ENCODE data around the gene ADNP. TPM values are rescaled to one million over a fixed set of nuclear protein-coding genes. Genes with fewer than 3 reads are reported as not detected.
"Not testable (repeated sequence)": the region's sequence is repeated elsewhere in the genome, so short reads cannot be mapped to it uniquely, and the experiment has no call there.

The ADNP gene
- 63.0 TPM for polyA plus RNA-seq (2013, experiment 1 of 2; ENCODE audit: insufficient read length)
- polyA plus RNA-seq (2013, experiment 2 of 2; ENCODE audit: insufficient read length) = 62.6 TPM

DNA sequence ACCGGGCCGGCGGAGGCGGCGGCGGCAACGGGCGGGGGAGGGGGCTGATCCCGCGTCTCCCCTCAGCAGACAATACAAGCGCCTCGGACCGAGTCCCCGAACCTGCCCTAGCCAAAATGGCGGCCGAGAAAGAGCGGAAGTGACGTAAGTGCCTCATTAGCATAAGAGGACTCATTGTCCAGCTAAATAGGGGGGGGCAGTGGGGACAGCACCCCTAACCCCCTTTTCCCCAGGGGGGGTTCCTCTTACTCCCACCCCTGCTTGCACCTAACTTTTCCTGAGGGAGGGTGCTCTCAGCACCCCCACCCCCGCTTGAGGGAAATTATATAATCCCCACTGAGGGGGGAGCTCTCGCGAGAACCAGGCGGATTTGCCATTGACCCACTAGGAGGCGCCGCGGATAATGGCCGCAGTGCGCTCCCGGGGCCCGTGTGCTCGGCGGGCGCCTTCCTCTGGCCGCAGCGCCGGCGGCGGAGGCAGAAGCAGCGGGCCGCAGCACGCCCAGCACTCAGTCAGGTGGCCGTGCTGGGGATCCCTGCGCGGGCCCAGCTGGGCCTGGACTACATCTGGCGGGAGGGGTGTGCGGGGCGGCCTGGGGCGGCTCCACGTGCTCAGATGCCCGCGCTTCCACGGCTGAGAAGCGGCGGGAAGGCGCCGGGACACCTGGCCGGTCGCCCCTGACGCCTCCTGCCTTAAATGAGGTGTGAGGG is at the start of gene ADNP:
Gene ADNP, minus strand, starts transcription at position 132 of the 710 bp plus-strand sequence. CDS start 27,441 bp downstream, outside the sequence.
- peak; percentile 94 for DNase-seq

DNA sequence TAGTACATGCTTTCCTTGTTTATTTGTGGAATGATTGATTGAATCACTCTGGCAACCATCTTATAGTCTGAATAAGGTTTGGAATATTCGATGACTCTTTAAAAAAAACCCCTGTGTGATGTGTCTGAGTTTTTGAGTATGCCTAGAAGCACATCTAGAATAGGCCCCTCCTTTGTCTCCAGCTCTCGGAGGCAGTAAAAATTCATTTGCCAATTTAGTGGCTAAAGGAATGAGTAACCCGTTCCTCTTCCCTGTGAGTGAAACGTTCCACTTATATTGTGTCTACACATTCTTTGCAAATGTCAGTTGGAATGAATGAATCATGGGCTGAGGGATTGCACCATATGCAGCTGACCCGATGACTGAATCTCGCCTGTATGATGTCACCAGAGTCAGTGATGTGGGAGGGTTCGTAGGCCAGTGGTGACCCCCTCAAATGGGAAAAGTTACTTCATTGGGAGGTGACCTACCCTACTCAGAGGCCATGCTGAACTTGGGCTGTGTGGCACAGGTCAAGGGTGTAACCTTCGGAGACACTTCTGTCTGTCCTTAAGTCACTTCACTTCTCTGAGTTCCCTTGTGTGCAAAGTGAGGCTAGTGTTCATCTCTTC is 48.9 kb upstream of the ADNP start:
- peak; percentile 99 for DNase-seq

DNA sequence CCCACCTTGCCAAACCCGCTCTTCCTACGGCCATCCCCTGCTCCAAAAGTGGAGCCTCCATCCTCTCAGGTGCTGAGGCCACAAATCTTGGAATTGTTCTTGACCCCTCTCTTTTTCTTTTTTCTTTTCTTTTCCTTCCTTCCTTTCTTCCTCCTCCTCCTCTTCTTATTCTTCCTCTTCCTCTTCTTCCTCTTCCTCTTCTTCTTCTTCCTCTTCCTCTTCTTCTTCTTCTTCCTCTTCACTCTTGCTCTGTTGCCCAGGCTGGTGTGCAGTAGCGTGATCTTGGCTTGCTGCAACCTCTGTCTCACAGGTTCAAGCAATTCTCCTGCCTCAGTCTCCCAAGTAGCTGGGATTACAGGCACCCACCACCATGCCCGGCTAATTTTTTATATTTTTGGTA is 47.3 kb upstream of the ADNP start:
- not testable (repeated sequence) for DNase-seq

DNA sequence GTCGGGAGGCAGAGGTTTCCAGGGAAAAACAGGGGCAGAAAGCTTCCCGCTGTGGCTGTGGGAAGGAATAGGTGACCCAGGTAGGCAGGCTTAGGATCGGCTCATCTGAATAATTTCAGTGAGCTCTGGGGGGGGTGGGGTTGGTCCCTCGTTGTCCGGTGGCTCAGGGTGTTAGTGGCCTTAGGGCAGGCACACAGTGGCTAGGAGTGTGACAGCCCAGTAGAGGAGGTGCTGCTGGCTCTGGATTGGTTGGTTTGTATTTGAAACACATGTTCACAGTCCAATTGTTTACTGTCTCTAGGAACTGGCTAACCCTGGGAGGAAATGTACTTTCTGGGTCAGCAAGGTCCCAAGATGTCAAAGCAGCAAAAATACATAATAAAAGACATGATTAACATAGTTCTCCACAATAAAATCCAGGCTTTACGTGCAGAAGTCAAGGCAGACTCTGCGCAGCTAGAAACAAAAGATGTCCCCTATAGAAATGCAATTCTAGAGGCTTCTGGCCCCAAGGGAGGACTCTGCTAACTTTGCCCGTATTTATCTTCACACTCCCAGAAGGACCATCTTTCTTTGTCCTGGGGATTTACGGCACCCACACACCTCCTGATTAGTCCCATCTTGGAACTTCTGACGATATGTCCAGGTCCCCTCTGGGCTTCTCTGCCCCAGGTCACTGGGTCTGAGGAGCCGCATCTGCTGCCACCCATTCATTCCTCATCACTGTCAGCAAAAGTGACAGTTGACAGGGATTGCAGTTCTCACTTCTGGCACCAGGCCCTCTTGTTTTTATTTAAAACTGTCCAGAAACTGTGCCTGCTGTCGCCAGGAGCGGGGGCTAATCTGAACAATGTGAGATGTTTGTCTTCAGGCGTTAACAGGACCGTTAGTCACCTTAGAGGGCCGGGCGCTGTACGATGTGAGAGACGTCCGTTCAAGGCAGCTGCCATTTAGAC is 46.1 kb upstream of the ADNP start:
- DNase-seq = no peak

DNA sequence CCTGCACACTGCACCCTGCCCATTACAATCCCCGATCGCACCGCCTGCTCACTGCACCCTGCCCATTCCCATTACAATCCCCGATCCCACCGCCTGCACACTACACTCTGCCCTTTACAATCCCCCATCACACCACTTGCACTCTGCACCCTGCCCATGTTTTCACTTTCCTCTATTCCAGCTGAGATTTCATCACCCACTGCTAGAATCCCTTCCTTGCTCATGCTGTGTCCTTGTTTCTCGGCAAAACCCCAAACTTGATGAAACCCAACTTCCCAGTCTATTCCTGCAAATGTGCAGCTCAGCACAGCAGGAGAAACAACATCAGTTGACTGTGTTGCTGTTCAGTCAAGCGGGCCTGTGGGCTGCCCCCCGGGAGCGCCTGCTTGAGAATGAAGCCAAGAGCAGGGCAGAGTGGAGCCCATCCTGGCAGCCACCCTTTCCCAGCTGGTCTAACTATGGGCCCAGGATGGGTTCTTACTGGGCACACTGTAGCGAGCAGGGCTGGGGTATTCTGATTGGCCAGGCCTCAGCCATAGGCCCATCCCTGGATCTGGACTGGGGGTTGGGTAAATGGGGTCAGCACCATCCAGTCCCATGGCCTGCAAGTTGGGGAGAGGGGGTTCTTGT is 44.6 kb upstream of the ADNP start:
- DNase-seq = no peak

DNA sequence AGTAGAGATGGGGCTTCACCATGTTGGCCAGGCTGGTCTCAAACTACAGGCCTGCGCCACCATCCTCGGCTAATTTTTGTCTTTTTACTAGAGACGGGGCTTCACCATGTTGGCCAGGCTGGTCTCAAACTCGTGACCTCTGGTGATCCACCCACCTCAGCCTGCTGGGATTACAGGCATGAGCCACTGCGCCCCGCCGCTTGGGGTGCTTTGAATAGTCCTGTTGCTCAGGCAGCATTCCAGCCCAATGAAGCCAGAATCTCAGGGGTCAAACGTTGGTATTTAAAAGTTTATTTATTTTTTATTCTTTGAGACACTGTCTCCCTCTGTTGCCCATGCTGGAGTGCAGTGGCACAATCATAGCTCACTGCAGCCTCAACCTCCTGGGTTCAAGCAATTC is 38.7 kb upstream of the ADNP start:
- no peak for DNase-seq

DNA sequence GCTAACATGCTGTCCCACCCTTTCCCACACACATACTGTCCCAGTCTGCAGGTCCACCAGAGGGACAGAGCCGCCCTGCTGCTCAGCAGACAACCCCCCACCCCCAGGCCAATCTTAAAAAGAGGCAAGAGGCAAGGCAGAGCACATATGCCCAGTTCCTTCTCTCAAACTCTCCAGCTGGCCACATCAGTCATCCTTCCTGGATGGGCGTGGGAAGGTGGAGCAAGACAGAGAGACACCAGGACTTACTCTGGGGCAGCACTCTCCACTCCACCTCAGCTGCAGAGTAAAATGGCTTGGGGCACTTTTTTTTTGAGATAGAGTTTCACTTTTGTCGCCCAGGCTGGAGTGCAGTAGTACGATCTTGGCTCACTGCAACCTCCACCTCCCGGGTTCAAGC is 38.2 kb upstream of the ADNP start:
- DNase-seq = no peak

DNA sequence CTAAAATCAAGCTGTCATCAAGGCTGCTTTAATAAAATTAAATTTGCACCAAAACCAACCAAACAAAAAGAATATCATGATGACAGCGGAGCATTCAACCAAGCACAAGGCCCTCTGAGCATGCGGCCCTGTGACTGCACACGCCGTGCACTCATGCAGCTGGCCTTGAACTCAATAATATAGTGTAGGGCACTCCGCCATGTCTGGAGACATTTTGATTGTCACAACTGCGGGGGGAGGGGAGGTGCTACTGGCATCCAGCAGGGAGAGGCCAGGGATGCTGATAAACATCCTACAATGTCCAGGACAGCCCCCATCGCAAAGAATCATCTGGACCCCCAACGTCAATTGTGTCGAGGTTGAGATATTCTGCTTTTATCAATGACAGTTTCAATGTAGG is 37.1 kb upstream of the ADNP start:
- no peak for DNase-seq

DNA sequence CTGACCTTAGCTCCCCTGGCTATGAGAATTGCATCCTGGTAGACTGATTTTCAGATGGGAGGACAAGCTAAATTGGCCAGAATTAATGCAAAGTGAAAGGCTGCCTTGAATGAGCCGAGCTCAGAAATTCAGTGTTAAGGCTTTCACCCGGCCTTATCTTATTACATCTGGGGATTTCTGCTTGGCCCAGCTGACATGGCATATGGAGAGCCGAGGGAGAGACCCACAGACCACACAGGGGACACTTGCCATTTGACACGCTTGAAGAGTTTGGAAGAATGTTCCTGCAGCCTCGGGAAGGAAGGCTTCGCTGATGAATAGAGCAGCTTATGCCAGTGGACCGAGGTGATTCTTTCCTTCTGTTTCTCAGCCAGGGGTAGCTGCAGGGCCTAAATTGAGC is 36.3 kb upstream of the ADNP start:
- DNase-seq = no peak

DNA sequence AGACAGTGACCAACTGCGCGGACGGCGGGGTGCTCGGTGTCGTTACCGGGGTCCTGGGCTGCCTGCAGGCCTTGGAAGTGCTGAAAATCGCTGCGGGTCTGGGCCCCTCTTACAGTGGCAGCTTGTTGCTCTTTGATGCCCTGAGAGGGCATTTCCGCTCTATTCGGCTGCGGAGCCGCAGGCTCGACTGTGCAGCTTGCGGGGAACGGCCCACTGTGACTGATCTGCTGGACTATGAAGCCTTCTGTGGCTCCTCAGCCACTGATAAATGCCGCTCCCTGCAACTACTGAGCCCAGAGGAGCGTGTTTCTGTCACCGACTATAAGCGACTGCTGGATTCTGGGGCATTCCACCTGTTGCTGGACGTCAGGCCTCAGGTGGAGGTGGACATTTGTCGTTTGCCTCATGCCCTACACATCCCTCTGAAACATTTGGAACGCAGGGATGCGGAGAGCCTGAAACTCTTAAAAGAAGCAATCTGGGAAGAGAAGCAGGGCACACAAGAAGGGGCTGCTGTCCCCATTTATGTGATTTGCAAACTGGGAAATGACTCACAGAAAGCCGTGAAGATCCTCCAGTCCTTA is 28.4 kb upstream of the ADNP start:
- no peak for DNase-seq

DNA sequence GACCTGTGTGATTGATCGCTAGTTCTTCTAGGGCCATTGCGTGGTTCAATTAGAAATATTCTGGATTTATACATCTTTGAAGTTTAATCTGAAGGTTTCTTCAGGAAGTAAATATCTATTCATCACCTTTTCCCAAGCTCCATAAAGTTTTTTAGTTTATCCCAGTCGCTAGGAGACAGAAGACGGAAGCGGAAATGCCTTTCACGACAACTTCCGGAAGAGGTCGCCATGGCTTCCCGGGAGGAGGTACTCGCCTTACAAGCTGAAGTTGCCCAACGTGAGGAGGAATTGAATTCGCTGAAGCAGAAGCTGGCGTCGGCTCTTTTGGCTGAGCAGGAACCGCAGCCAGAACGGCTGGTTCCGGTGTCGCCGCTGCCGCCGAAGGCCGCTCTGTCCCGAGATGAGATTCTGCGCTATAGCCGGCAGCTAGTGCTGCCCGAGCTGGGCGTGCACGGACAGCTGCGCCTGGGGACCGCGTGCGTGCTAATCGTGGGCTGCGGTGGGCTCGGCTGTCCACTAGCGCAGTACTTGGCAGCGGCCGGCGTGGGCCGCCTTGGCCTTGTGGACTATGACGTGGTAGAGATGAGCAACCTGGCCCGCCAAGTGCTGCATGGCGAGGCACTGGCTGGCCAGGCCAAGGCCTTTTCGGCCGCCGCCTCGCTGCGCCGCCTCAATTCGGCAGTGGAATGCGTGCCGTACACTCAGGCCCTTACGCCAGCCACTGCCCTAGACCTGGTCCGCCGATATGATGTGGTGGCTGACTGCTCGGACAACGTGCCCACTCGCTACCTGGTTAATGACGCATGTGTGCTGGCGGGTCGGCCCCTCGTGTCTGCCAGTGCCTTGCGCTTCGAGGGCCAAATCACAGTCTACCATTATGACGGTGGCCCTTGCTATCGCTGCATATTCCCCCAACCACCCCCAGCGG is 27.6 kb upstream of the ADNP start, which contains the start of gene MOCS3:
Gene MOCS3, plus strand, starts transcription at position 204 of the 928 bp plus-strand sequence. Its CDS starts 25 bp downstream, at position 229.
- DNase-seq = peak; percentile 90

DNA sequence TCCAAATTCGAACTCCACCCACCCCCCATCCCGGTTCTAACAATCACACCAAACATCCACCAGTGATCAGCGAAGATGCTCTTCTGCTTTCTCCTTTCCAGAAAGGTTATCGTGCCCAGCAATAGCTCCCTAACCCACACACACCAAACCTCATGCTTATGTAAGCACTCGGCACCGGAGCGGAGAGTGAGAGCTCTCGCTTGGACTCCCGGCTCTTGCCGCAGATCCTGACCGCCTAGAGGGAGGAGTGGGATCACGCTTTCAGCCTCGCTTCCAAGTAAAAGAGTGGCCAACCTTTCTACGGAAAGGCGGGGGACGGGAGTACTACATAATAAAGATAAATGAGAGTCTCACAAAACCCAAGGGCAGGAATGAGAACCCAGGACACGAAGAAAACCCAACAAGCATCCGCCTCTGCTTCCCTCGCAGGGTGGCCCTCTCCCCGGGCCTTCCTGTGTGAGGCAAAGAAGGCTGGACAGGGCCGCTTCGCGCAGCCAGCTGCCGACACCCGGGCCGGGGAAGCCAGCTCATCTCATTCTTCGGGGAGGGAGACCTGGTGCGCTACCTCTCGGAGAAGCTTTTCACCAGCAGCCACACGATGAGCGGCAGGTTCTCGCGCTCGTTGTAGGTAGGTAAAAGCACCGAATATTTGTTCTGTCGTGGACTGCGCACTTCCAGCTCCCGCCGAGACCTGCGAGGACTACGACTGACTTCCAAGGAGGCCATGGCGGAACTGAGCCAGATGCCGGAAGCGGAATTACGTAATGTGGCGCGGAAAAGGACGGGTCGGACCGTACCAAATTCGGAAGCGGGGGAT is 26.8 kb upstream of the ADNP start, which contains the start of gene DPM1:
Gene DPM1, minus strand, starts transcription at position 735 of the 817 bp plus-strand sequence. Its CDS starts 9 bp downstream, at position 726.
- peak; percentile 88 for DNase-seq

DNA sequence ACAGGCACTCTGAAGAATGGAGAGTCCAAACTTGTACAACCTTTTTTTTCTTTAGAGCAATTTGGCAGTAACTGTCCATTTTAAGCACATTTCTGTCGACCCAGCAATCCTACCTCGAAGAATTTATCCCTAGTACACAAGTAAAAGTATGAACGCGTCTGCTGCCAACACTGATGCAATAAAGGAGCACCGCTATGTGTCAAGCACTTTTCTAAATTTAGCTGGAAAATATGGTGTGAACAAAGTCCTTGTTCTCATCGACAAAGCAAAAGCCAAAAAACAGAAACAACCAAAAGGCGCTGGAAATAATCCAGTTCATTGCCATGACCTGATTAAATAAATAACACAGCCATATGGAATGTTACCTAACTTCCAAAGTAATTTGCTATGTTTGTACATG is 26.0 kb upstream of the ADNP start:
- peak; percentile 23 for DNase-seq

DNA sequence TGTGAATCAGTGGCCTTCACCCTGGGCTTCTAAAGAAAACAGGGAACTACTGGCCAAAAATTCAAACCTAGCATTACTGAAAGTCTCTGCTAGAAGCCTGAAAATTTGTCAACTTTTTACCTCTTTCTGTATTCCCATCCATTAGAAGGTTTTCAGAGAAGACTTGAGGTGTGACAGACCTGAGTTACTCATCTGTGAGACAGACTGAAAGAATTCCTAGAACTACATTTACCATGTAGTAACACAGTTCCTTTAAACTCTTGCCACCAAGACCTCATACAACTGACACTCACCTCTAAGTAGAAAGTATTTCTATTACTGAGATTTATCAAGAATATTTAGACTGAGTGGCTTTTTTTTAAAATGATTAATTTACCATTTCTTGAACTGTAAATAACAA is 22.6 kb upstream of the ADNP start:
- DNase-seq = no peak

DNA sequence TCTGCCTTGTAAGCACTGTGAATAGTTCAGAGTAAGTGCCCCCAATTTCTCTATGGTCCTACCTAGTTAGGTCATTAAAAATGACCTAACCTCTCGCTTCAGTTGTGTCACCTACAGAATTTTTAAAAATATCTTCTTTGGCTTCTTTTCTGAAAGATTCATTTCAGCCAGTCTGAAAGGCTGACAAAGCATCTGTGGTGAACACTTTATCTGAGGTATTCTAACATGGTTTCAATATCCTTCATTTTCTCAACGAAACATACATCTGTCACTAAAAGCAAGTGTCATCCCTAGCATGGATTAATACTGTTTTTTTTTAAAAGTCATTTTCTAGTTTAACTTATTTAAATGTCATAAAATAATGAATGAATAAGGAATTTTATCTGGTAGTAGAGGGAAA is 22.0 kb upstream of the ADNP start:
- DNase-seq = no peak

DNA sequence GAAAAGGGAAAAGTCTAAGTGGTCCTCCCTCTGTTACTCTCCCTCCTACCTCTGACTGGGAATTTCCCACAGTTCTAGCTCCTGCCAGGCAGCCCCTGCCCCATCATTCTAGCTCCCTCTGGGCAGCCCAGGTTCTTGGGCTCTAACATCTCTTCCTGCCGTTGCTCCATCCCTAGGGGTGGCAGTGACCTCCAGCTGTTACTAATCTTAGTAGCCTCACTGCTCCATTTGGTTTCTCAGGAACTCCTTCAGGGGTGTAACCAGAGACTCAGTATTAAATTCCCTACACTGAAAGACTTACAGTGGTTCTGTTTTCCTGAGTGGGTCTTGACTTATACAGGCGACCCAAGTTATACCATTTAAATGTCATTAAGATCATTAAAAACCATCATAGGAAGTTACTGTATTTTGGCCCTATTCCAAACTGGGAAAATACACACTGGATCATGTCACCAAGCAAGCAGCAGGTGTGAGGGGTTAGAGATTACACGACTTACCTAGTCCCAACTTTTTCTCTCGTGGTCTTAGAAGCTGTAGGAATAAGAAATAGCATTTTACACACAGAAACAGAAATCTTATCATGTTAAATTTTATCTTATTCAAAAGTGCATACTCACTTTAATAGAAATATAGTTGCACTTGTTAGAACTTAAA is 17.0 kb upstream of the ADNP start:
- no peak for DNase-seq

DNA sequence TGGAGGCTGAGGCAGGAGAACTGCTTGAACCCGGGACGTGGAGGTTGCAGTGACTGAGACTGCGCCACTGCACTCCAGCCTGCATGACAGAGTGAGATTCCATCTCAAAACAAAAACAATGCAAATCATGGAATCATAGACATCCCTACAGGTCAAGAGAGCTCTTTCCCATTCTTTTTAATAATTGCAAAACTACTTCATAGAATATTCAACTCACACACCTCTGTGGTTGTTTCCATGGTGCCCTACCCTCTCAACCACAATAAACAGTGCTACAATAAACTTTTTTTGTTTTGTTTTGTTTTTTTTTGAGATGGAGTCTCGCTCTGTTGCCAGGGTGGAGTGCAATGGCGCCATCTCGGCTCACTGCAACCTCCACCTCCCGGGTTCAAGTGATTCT is 11.8 kb upstream of the ADNP start:
- DNase-seq = no peak

DNA sequence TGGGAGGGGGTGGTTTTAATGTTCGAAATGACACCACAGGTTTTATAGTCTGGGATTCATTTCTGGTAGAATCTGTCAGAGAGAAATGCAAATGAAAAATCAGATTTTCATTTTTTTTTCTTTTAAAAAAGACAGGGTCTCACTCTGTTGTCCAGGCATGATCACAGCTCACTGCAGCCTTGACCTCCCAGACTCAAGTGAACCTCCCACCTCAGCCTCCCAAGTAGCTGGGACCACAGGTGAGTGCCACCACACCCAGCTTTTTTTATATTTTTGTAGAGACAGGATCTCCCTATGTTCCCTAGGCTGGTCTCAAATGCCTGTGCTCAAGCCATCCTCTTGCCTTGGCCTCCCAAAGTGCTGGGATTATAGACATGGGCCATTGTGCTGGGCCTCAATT is 2.4 kb upstream of the ADNP start:
- no peak for DNase-seq

DNA sequence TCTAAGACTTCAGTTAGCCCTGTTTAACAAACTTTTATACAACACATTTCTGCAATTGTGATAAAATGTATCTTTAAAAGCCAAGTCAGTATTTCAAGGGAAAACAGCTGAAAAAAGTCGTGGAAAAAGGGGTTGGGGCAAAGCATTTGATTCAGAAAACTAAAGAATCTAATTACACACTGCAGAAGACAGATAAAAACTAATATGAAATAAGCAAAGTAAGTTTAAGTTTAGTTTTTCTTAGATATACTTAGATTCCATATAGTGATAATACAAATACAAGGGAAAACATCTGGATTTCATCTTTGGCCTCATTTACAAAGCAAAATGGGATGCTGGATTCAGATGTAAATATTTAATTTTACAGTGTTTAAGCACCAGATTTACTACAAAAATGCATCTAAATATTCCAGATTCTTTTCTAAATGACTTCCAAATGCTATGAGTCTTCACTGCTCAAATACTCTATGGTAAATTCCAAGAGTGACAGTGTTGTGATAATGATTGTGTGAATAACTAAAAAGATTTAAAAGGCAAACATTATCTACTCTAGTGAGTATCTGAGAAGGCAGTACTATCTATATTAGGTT is 1.5 kb upstream of the ADNP start:
- peak; percentile 41 for DNase-seq
